Dendritic cell treated with granulocyte-macrophage colony-stimulating factor and Interleukin-4, amounts not matched to agents 40 ng/mL and 50 ng/mL, for 4 days (primary cell): Measurements from ENCODE around the gene FAM89B.

Experiments
- H3K27ac Mint-ChIP-seq: one replicate; pipeline ENCODE4 v1.8.0; 2022; ENCODE audit warnings: mild to moderate bottlenecking, mixed read lengths
- H3K27me3 Mint-ChIP-seq: one replicate; pipeline ENCODE4 v1.8.0; 2022; ENCODE audit warnings: mild to moderate bottlenecking, mixed read lengths
- H3K36me3 Mint-ChIP-seq: one replicate; pipeline ENCODE4 v1.8.0; 2022; ENCODE audit warnings: low read depth, mixed read lengths
- H3K4me1 Mint-ChIP-seq: one replicate; pipeline ENCODE4 v1.8.0; 2022; ENCODE audit warnings: low read depth, mixed read lengths
- H3K4me3 Mint-ChIP-seq: one replicate; pipeline ENCODE4 v1.8.0; 2022; ENCODE audit warnings: mild to moderate bottlenecking, moderate library complexity, mixed read lengths
- H3K9me3 Mint-ChIP-seq: one replicate; pipeline ENCODE4 v1.8.0; 2022; ENCODE audit warnings: mixed read lengths
- intact Hi-C: fragments of 100-400 bp; cut with micrococcal nuclease; formaldehyde crosslinking; loops from one replicate; pipeline ENCODE4 v1.15.0; 2022

FAM89B gene

GRCh38 chr11:65546217-65546958 is 25.9 kb upstream of the FAM89B start:
- no peaks in the 10 kb centered on the region for H3K36me3 Mint-ChIP-seq
- H3K27me3 Mint-ChIP-seq: peaks cover 23% of the 10 kb centered on the region
- intact Hi-C loops: loop anchor here (2.0 kb wide), 1 partner anchor 22 kb away; no protein-coding TSS in a partner anchor
- H3K4me3 Mint-ChIP-seq: peak overlapping the region; percentile 65
- H3K9me3 Mint-ChIP-seq: no peaks in the 10 kb centered on the region
- H3K27ac Mint-ChIP-seq: peak overlapping the region; percentile 38
- peaks cover 73% of the 10 kb centered on the region for H3K4me1 Mint-ChIP-seq

GRCh38 chr11:65547446-65548125 is 24.8 kb upstream of the FAM89B start:
- no peak overlapping the region for H3K4me3 Mint-ChIP-seq
- peaks cover 25% of the 10 kb centered on the region for H3K27me3 Mint-ChIP-seq
- no peaks in the 10 kb centered on the region for H3K36me3 Mint-ChIP-seq
- H3K4me1 Mint-ChIP-seq: peaks cover 74% of the 10 kb centered on the region
- no peaks in the 10 kb centered on the region for H3K9me3 Mint-ChIP-seq
- peak overlapping the region; percentile 48 for H3K27ac Mint-ChIP-seq
- intact Hi-C loops: loop anchor here (2.0 kb wide), 1 partner anchor 21 kb away; no protein-coding TSS in a partner anchor

DNA sequence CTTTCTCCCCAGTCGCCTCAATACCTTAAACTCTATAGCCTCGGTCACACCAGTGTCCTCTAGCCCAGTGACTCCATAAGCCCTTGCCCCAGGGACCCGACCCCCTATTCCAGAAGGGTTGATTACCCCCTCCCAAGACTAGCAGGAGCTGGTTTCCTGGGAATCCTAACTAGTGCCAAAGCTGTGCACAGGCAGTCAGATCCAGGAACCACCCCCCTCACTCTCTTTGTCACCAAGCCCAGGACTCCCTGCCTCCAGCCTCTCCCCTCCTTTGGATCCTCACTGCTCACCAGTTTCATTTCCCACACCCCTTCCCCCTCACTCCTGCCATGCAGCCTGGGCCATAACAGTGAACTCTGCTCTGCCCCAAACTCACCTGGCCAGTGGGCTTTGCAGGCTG is 23.9 kb upstream of the FAM89B start:
- peaks cover 25% of the 10 kb centered on the region for H3K27me3 Mint-ChIP-seq
- peak overlapping the region; percentile 48 for H3K27ac Mint-ChIP-seq

DNA sequence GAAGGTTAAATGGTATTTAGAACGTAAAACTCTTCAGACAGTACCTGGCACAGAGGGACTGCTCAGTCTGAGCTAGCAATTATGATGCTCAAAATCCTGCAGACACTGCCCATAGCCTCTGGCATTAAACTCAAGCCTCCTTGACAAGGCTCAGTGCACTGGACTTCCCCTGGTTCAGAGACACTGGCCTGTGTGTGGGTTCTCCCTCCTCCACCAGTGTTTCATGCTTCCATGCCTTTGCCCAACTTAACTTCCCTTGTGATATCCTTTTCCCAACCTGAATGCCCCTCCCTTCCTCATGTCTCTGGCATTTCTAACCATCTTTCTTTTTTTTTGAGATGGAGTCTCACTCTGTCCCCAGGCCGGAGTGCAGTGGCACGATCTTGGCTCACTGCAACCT is 23.2 kb upstream of the FAM89B start:
- H3K36me3 Mint-ChIP-seq: no peaks in the 10 kb centered on the region
- H3K27me3 Mint-ChIP-seq: peaks cover 25% of the 10 kb centered on the region
- no peak overlapping the region for H3K27ac Mint-ChIP-seq
- no peak overlapping the region for H3K4me3 Mint-ChIP-seq
- peaks cover 73% of the 10 kb centered on the region for H3K4me1 Mint-ChIP-seq
- intact Hi-C loops: no loop called here
- no peaks in the 10 kb centered on the region for H3K9me3 Mint-ChIP-seq

More for the DNA sequence above, 23.9 kb upstream of the FAM89B start:
- intact Hi-C loops: no loop called here
- H3K9me3 Mint-ChIP-seq: no peaks in the 10 kb centered on the region
- no peaks in the 10 kb centered on the region for H3K36me3 Mint-ChIP-seq
- no peak overlapping the region for H3K4me3 Mint-ChIP-seq
- peaks cover 77% of the 10 kb centered on the region for H3K4me1 Mint-ChIP-seq

- Mint-ChIP-seq H3K36me3 (no peaks in the 10 kb centered on the region), H3K9me3 (no peaks in the 10 kb centered on the region), H3K4me1 (peaks cover 75% of the 10 kb centered on the region), H3K4me3 (no peak overlapping the region), H3K27me3 (peaks cover 31% of the 10 kb centered on the region), H3K27ac (peak overlapping the region; percentile 2)
- intact Hi-C loops: no loop called here
Observed at GRCh38 chr11:65551572-65552387, 20.6 kb upstream of the FAM89B start.

DNA sequence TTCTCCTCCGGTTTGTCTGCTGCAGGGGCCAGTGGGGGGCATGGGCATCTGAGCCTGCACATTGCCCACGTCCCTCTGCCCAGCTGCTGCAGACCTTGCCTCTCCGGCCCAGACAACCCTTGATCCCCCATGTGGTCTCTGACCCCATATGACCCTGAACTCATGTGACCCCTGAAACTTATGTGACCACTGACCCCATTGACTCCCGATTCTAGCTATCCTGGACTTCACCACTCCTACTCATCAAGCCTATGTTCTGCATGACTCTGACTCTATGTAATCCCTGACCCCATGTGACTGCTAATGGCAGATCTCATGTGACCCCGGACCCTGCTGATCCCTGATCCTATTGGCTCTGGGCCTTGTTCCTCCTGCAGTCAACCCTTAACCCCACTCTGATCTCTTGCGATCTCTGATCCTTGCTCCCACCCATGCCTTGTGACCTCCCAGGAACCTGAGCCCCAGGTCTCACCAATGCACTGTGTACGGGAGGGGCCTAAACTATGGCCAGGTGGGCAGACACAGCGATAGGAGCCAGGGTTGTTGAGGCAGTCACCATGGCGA is 19.9 kb upstream of the FAM89B start:
- intact Hi-C loops: no loop called here
- Mint-ChIP-seq H3K27me3 (peaks cover 35% of the 10 kb centered on the region), H3K4me3 (no peak overlapping the region), H3K9me3 (no peaks in the 10 kb centered on the region), H3K27ac (no peak overlapping the region), H3K4me1 (peaks cover 77% of the 10 kb centered on the region), H3K36me3 (no peaks in the 10 kb centered on the region)

GRCh38 chr11:65553301-65554001 is 18.9 kb upstream of the FAM89B start:
- H3K4me1 Mint-ChIP-seq: peaks cover 67% of the 10 kb centered on the region
- H3K4me3 Mint-ChIP-seq: no peak overlapping the region
- H3K9me3 Mint-ChIP-seq: no peaks in the 10 kb centered on the region
- peaks cover 33% of the 10 kb centered on the region for H3K27me3 Mint-ChIP-seq
- no peaks in the 10 kb centered on the region for H3K36me3 Mint-ChIP-seq
- no peak overlapping the region for H3K27ac Mint-ChIP-seq
- intact Hi-C loops: no loop called here

DNA sequence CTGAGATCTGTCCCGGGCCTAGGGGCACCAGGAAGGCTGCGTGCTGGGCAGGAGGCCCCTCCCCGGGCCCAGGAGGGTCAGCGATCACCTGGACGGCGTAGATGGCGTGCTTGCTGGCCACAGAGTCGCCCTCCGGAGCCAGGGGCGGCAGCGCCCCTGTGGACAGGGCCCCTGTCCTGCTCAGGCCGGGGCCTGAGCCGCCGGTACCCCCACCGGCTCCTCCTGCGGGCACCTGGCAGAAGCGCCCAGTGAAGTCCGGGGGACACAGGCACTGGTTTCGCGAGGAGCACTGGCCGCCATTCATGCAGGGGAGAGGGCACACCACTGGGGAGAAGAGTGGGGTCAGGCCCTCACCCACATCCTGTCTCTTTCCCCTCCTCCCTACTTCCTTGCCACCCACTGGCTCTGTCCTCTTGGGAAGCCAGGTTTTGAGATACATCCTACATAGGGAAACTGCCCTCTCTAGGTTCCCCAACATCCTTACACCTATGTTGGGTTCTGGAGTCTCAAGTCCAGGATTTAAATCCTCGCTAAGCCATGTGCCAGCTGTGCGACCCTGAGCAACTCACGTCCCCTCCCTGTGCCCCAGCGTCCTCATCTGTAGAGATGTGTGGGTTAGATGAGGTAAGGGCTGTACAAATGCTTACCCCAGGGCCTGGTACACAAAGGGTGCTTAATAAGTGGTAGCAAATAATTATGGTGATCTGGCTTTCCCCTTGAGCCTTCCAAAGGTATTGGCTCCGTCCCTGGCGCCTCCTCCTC is 18.1 kb upstream of the FAM89B start:
- intact Hi-C loops: no loop called here
- H3K4me1 Mint-ChIP-seq: peaks cover 62% of the 10 kb centered on the region
- H3K27me3 Mint-ChIP-seq: peaks cover 37% of the 10 kb centered on the region
- no peaks in the 10 kb centered on the region for H3K9me3 Mint-ChIP-seq
- peak overlapping the region; percentile 39 for H3K27ac Mint-ChIP-seq
- no peak overlapping the region for H3K4me3 Mint-ChIP-seq
- H3K36me3 Mint-ChIP-seq: no peaks in the 10 kb centered on the region

- Mint-ChIP-seq H3K4me1 (peaks cover 63% of the 10 kb centered on the region), H3K27ac (peak overlapping the region; percentile 39), H3K36me3 (no peaks in the 10 kb centered on the region), H3K4me3 (no peak overlapping the region), H3K27me3 (peaks cover 41% of the 10 kb centered on the region), H3K9me3 (no peaks in the 10 kb centered on the region)
- intact Hi-C loops: no loop called here
Observed at GRCh38 chr11:65554842-65555430, 17.4 kb upstream of the FAM89B start.

DNA sequence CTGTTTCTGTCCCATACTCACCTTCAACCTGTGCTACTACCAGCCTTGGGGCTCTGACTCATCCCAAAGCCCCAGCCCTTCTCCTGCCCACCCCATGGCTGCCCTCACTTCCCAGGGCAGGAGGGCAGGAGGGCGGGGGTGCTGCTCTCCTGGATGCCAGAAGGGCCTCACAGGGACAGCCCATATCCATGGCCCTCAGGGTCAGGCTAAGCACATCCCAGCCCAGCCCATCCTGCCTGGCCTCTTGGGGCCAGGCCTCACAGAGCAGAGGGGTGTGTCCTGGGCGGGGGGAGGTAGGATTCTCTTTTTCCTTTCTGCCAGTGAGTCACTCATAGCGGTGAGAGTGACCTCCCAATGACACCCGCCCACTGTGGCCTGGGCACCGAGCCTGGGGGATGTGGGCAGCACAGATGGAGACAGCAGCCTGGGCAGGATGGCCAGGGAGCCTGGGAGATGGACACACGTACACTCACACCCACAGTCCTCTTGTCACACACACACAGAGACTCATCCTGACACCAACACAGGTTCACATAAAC is 16.6 kb upstream of the FAM89B start:
- Mint-ChIP-seq H3K4me1 (peaks cover 71% of the 10 kb centered on the region), H3K27me3 (peaks cover 49% of the 10 kb centered on the region)

DNA sequence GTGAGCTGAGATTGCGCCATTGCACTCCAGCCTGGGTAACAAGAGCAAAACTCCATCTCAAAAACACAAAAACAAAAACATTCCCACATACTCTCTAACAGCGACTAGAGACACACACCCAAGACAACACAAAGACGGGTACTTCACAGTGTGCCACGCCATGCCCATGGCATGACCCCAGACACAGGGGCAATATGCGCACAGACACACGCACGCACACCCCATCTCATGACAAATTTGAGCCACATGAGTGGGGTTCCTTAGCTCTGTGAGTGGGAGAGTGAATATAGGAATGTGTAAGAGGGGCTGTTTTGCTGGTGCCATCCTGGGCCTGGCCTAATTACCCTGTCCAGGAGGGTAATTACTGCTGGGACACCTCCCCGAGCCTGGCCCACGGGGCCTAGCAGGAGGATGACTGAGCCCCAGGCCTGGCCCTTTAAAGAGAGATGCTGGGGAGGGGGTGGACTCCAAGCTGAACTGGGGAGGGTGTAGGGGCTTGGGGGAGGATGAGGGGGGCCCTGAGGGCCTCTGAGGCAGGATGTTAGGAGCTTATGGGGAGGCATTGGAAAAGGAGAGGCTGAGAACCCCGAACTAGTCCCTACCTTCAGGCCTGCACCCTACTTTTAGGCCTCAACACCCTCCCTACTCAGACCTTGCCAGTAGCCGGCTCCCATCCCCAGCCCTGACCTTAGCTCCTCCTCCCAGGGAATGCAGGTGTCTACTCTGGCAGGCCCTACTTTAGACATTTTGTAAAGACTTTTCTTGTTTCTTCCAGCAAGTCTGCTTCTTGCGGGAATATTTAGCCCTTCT is 15.7 kb upstream of the FAM89B start:
- Mint-ChIP-seq H3K4me3 (no peak overlapping the region), H3K27me3 (peaks cover 51% of the 10 kb centered on the region), H3K9me3 (no peaks in the 10 kb centered on the region), H3K4me1 (peaks cover 63% of the 10 kb centered on the region), H3K36me3 (no peaks in the 10 kb centered on the region), H3K27ac (peak overlapping the region; percentile 39)
- intact Hi-C loops: no loop called here

More for the DNA sequence above, 16.6 kb upstream of the FAM89B start:
- Mint-ChIP-seq H3K9me3 (no peaks in the 10 kb centered on the region), H3K27ac (peak overlapping the region; percentile 39), H3K4me3 (no peak overlapping the region), H3K36me3 (no peaks in the 10 kb centered on the region)
- intact Hi-C loops: no loop called here
